ENCODE measurements around the gene HS6ST3. TPM values are rescaled to one million over a fixed set of nuclear protein-coding genes. Genes with fewer than 3 reads are reported as not detected.
"Not testable (repeated sequence)": the region's sequence is repeated elsewhere in the genome, so short reads cannot be mapped to it uniquely, and the experiment has no call there.

Gene HS6ST3
- total and polyA plus RNA-seq, 8 donors = 0.03 to 0.15 (median 0.10) TPM

GRCh38 chr13:96093296-96094006 is 3.5 kb downstream of the HS6ST3 start:
- Histone ChIP-seq H3K4me3 (no peak overlapping the region), H3K27me3 (peaks cover 39 to 68% of the 10 kb centered on the region in 2 donors), H3K27ac (no peak overlapping the region), H3K9me3 (no peaks in the 10 kb centered on the region), H3K36me3 (no peaks in the 10 kb centered on the region), H3K4me1 (peaks cover 5 to 13% of the 10 kb centered on the region in 2 donors)
- intact Hi-C loops (cut with DNase I) = no loop called here
- TF ChIP-seq CTCF (IDR thresholded peaks at IDR 0.05) = no peak
- ATAC-seq (no peak), DNase-seq (no peak)

- Histone ChIP-seq H3K36me3 (no peaks in the 10 kb centered on the region), H3K27me3 (peaks cover 0 to 18% of the 10 kb centered on the region in 2 donors), H3K4me3 (no peak overlapping the region), H3K9me3 (no peaks in the 10 kb centered on the region), H3K4me1 (no peaks in the 10 kb centered on the region), H3K27ac (no peak overlapping the region)
- ATAC-seq = no peak
- no peak for DNase-seq
- no peak for TF ChIP-seq CTCF (IDR thresholded peaks at IDR 0.05)
- intact Hi-C loops (cut with DNase I) = no loop called here
These were observed 10.7 kb downstream of the HS6ST3 start for GRCh38 chr13:96100457-96101220.

- H3K36me3 ChIP-seq = no peaks in the 10 kb centered on the region
- H3K27me3 ChIP-seq = peaks cover 0 to 6% of the 10 kb centered on the region in 2 donors
- TF ChIP-seq CTCF (IDR thresholded peaks at IDR 0.05) = no peak
- no peaks in the 10 kb centered on the region for H3K4me1 ChIP-seq
- no peak overlapping the region for H3K4me3 ChIP-seq
- ATAC-seq (no peak), DNase-seq (no peak)
- intact Hi-C loops (cut with DNase I) = no loop called here
- H3K27ac ChIP-seq = no peak overlapping the region
- peaks cover 0 to 22% of the 10 kb centered on the region in 2 donors for H3K9me3 ChIP-seq
These were observed 14.6 kb downstream of the HS6ST3 start for GRCh38 chr13:96104516-96104915.

GRCh38 chr13:96108072-96108471 is 18.2 kb downstream of the HS6ST3 start:
- peaks cover 0 to 26% of the 10 kb centered on the region in 2 donors for H3K9me3 ChIP-seq
- H3K27me3 ChIP-seq; H3K27ac ChIP-seq; DNase-seq; intact Hi-C loops (cut with DNase I); ATAC-seq; H3K36me3 ChIP-seq; H3K4me1 ChIP-seq; H3K4me3 ChIP-seq: not testable (repeated sequence)

- no peak overlapping the region for H3K4me3 ChIP-seq
- DNase-seq = no peak
- peaks cover 0 to 26% of the 10 kb centered on the region in 2 donors for H3K9me3 ChIP-seq
- no peak overlapping the region for H3K27ac ChIP-seq
- no peak for ATAC-seq
- no peaks in the 10 kb centered on the region for H3K36me3 ChIP-seq
- intact Hi-C loops (cut with DNase I) = no loop called here
- H3K27me3 ChIP-seq = no peaks in the 10 kb centered on the region
- no peak for TF ChIP-seq CTCF (IDR thresholded peaks at IDR 0.05)
- no peaks in the 10 kb centered on the region for H3K4me1 ChIP-seq
These were observed 19.2 kb downstream of the HS6ST3 start for GRCh38 chr13:96109125-96109524.
